ENCODE data around the gene TIMM17B.

The TIMM17B gene

GRCh38 chrX:48897625-48898306 lies at the start of gene TIMM17B, which contains the start of gene PQBP1:
Gene TIMM17B, minus strand, starts transcription at chrX:48897768. Its CDS starts 19 bp downstream, at chrX:48897749.
Gene PQBP1, plus strand, starts transcription at chrX:48897930. Its CDS starts 580 bp downstream, at chrX:48898510.
- H3K4me3 Mint-ChIP-seq, result peak within 1 kb of the TSS; percentile 88
- peak within 1 kb of the TSS; percentile 98 for H3K27ac Mint-ChIP-seq
- peak; percentile 88 for DNase-seq (ENCODE audit: low spot score)
- no peaks in the 10 kb centered on the region for H3K9me3 Mint-ChIP-seq
- peaks cover 17% of the 10 kb centered on the region for H3K36me3 Mint-ChIP-seq (ENCODE audit: low read depth)
- no peaks in the 10 kb centered on the region for H3K27me3 Mint-ChIP-seq (ENCODE audit: low read depth)
- peaks cover 10% of the 10 kb centered on the region for H3K4me1 Mint-ChIP-seq (ENCODE audit: low read depth)

GRCh38 chrX:48945517-48946348 lies 48.2 kb upstream of the TIMM17B start:
- peak overlapping the region; percentile 24 for H3K4me3 Mint-ChIP-seq
- H3K27ac Mint-ChIP-seq, result peak overlapping the region; percentile 53
- H3K4me1 Mint-ChIP-seq (ENCODE audit: low read depth), result peaks cover 36% of the 10 kb centered on the region
- H3K27me3 Mint-ChIP-seq (ENCODE audit: low read depth), result no peaks in the 10 kb centered on the region
- peaks cover 26% of the 10 kb centered on the region for H3K36me3 Mint-ChIP-seq (ENCODE audit: low read depth)
- H3K9me3 Mint-ChIP-seq, result no peaks in the 10 kb centered on the region
- DNase-seq (ENCODE audit: low spot score), result no peak

- peak overlapping the region; percentile 86 for H3K27ac Mint-ChIP-seq
- H3K9me3 Mint-ChIP-seq, result no peaks in the 10 kb centered on the region
- peak overlapping the region; percentile 73 for H3K4me3 Mint-ChIP-seq
- no peak for DNase-seq (ENCODE audit: low spot score)
- peaks cover 60% of the 10 kb centered on the region for H3K4me1 Mint-ChIP-seq (ENCODE audit: low read depth)
- no peaks in the 10 kb centered on the region for H3K27me3 Mint-ChIP-seq (ENCODE audit: low read depth)
- peaks cover 28% of the 10 kb centered on the region for H3K36me3 Mint-ChIP-seq (ENCODE audit: low read depth)
Measured at GRCh38 chrX:48942895-48943294, 45.3 kb upstream of the TIMM17B start.

- Mint-ChIP-seq H3K4me3 (peak overlapping the region; percentile 43), H3K27me3 (ENCODE audit: low read depth) (no peaks in the 10 kb centered on the region), H3K4me1 (ENCODE audit: low read depth) (peaks cover 74% of the 10 kb centered on the region), H3K36me3 (ENCODE audit: low read depth) (peaks cover 43% of the 10 kb centered on the region), H3K27ac (peak overlapping the region; percentile 99), H3K9me3 (no peaks in the 10 kb centered on the region)
- no peak for DNase-seq (ENCODE audit: low spot score)
Measured at GRCh38 chrX:48940404-48940955, 42.9 kb upstream of the TIMM17B start.

GRCh38 chrX:48939524-48940228 lies 42.1 kb upstream of the TIMM17B start:
- H3K27ac Mint-ChIP-seq, result peak overlapping the region; percentile 99
- no peak for DNase-seq (ENCODE audit: low spot score)
- H3K27me3 Mint-ChIP-seq (ENCODE audit: low read depth), result no peaks in the 10 kb centered on the region
- H3K9me3 Mint-ChIP-seq, result no peaks in the 10 kb centered on the region
- H3K4me1 Mint-ChIP-seq (ENCODE audit: low read depth), result peaks cover 81% of the 10 kb centered on the region
- peaks cover 51% of the 10 kb centered on the region for H3K36me3 Mint-ChIP-seq (ENCODE audit: low read depth)
- H3K4me3 Mint-ChIP-seq, result peak overlapping the region; percentile 92

- Mint-ChIP-seq H3K27me3 (ENCODE audit: low read depth) (no peaks in the 10 kb centered on the region), H3K36me3 (ENCODE audit: low read depth) (peaks cover 57% of the 10 kb centered on the region), H3K4me3 (peak overlapping the region; percentile 92), H3K9me3 (no peaks in the 10 kb centered on the region), H3K4me1 (ENCODE audit: low read depth) (peaks cover 81% of the 10 kb centered on the region), H3K27ac (peak overlapping the region; percentile 99)
- peak; percentile 75 for DNase-seq (ENCODE audit: low spot score)
Measured at GRCh38 chrX:48938721-48939425, 41.3 kb upstream of the TIMM17B start.

GRCh38 chrX:48937054-48937907 lies 39.7 kb upstream of the TIMM17B start:
- H3K27ac Mint-ChIP-seq, result peak overlapping the region; percentile 99
- H3K4me3 Mint-ChIP-seq, result peak overlapping the region; percentile 92
- H3K9me3 Mint-ChIP-seq, result no peaks in the 10 kb centered on the region
- peak; percentile 89 for DNase-seq (ENCODE audit: low spot score)
- H3K27me3 Mint-ChIP-seq (ENCODE audit: low read depth), result no peaks in the 10 kb centered on the region
- H3K4me1 Mint-ChIP-seq (ENCODE audit: low read depth), result peaks cover 71% of the 10 kb centered on the region
- H3K36me3 Mint-ChIP-seq (ENCODE audit: low read depth), result peaks cover 55% of the 10 kb centered on the region

- H3K4me3 Mint-ChIP-seq, result peak overlapping the region; percentile 92
- no peaks in the 10 kb centered on the region for H3K27me3 Mint-ChIP-seq (ENCODE audit: low read depth)
- H3K4me1 Mint-ChIP-seq (ENCODE audit: low read depth), result peaks cover 64% of the 10 kb centered on the region
- peaks cover 49% of the 10 kb centered on the region for H3K36me3 Mint-ChIP-seq (ENCODE audit: low read depth)
- H3K9me3 Mint-ChIP-seq, result no peaks in the 10 kb centered on the region
- H3K27ac Mint-ChIP-seq, result peak overlapping the region; percentile 99
- DNase-seq (ENCODE audit: low spot score), result no peak
Measured at GRCh38 chrX:48936429-48937053, 39.0 kb upstream of the TIMM17B start.

- H3K9me3 Mint-ChIP-seq, result no peaks in the 10 kb centered on the region
- no peak for DNase-seq (ENCODE audit: low spot score)
- H3K4me3 Mint-ChIP-seq, result peak overlapping the region; percentile 54
- H3K36me3 Mint-ChIP-seq (ENCODE audit: low read depth), result peaks cover 46% of the 10 kb centered on the region
- H3K27ac Mint-ChIP-seq, result peak overlapping the region; percentile 67
- no peaks in the 10 kb centered on the region for H3K27me3 Mint-ChIP-seq (ENCODE audit: low read depth)
- peaks cover 56% of the 10 kb centered on the region for H3K4me1 Mint-ChIP-seq (ENCODE audit: low read depth)
Measured at GRCh38 chrX:48935301-48935670, 37.7 kb upstream of the TIMM17B start.

GRCh38 chrX:48934581-48935300 lies 37.2 kb upstream of the TIMM17B start:
- Mint-ChIP-seq H3K9me3 (no peaks in the 10 kb centered on the region), H3K4me1 (ENCODE audit: low read depth) (peaks cover 53% of the 10 kb centered on the region), H3K27ac (peak overlapping the region; percentile 67), H3K4me3 (peak overlapping the region; percentile 54), H3K36me3 (ENCODE audit: low read depth) (peaks cover 47% of the 10 kb centered on the region), H3K27me3 (ENCODE audit: low read depth) (no peaks in the 10 kb centered on the region)
- DNase-seq (ENCODE audit: low spot score), result no peak

- H3K4me3 Mint-ChIP-seq, result peak overlapping the region; percentile 45
- H3K4me1 Mint-ChIP-seq (ENCODE audit: low read depth), result peaks cover 43% of the 10 kb centered on the region
- peaks cover 47% of the 10 kb centered on the region for H3K36me3 Mint-ChIP-seq (ENCODE audit: low read depth)
- peak overlapping the region; percentile 77 for H3K27ac Mint-ChIP-seq
- H3K9me3 Mint-ChIP-seq, result no peaks in the 10 kb centered on the region
- no peaks in the 10 kb centered on the region for H3K27me3 Mint-ChIP-seq (ENCODE audit: low read depth)
- no peak for DNase-seq (ENCODE audit: low spot score)
Measured at GRCh38 chrX:48933757-48934156, 36.2 kb upstream of the TIMM17B start.
